CD14-positive monocyte (primary cell): ENCODE measurements around the gene NTN4. TPM values are rescaled to one million over a fixed set of nuclear protein-coding genes. Genes with fewer than 3 reads are reported as not detected.

Experiments
- DNase-seq, 3 donors: peaks; one replicate each; pipeline ENCODE4 v3.0.0-alpha.2; 2011 to 2022
- H2AFZ ChIP-seq: 2 replicates; pipeline ENCODE4 v1.6.0; 2012; ENCODE audit warnings: mild to moderate bottlenecking, low read depth, low read length, inconsistent platforms; ENCODE audit not compliant: insufficient read depth, poor library complexity, severe bottlenecking
- H3K27ac ChIP-seq, 2 donors: 1 replicate in 1 of 2; 2 replicates in 1 of 2; pipeline ENCODE4 v1.5.1; 2012 to 2013; ENCODE audit warnings: low read length in 2 of 2, control low read depth in 1 of 2, inconsistent platforms in 1 of 2, low read depth in 1 of 2, mild to moderate bottlenecking in 1 of 2
- H3K27me3 ChIP-seq, 2 donors: one replicate each; pipeline versions ENCODE4 v1.6.0 to v1.6.1; 2011 to 2013; ENCODE audit warnings: low read length in 2 of 2; ENCODE audit not compliant: control insufficient read depth in 2 of 2, insufficient read depth in 2 of 2
- H3K36me3 ChIP-seq, 2 donors: replicated peaks in 1 of 2; 1 replicate in 1 of 2; 2 replicates in 1 of 2; pipeline versions ENCODE4 v1.5.1 to v1.6.1; 2012 to 2013; ENCODE audit warnings: low read length in 2 of 2, control low read depth in 1 of 2, inconsistent platforms in 1 of 2, mild to moderate bottlenecking in 1 of 2; ENCODE audit not compliant: insufficient read depth in 2 of 2, control insufficient read depth in 1 of 2
- H3K4me1 ChIP-seq, 2 donors: 1 replicate in 1 of 2; 2 replicates in 1 of 2; pipeline versions ENCODE4 v1.5.1 to v1.6.1; 2012 to 2013; ENCODE audit warnings: low read length in 2 of 2, control low read depth in 1 of 2, inconsistent platforms in 1 of 2, mild to moderate bottlenecking in 1 of 2, moderate library complexity in 1 of 2; ENCODE audit not compliant: insufficient read depth in 2 of 2, control insufficient read depth in 1 of 2
- H3K4me2 ChIP-seq: replicated peaks from 2 replicates; pipeline ENCODE3; 2012; ENCODE audit warnings: low read length, moderate library complexity, mild to moderate bottlenecking; ENCODE audit not compliant: poor library complexity, severe bottlenecking; ENCODE audit errors: extremely low read depth
- H3K4me3 ChIP-seq, 3 experiments: fragments of 200-600 bp in 1 of 3; sonication (generic) in 1 of 3; replicated peaks in 1 of 3; 1 replicate in 2 of 3; 2 replicates in 1 of 3; pipeline ENCODE4 v1.5.1; 2011 to 2013; ENCODE audit warnings: low read length in 3 of 3, mild to moderate bottlenecking in 3 of 3, control low read depth in 2 of 3, low read depth in 2 of 3, inconsistent platforms in 1 of 3, moderate library complexity in 1 of 3
- H3K79me2 ChIP-seq: 2 replicates; pipeline ENCODE4 v1.6.0; 2012; ENCODE audit warnings: mild to moderate bottlenecking, control low read depth, inconsistent platforms, low read length, moderate library complexity; ENCODE audit not compliant: insufficient read depth
- H3K9ac ChIP-seq: 2 replicates; pipeline ENCODE4 v1.6.0; 2017; ENCODE audit warnings: low read length, mild to moderate bottlenecking; ENCODE audit not compliant: insufficient read depth, poor library complexity, severe bottlenecking
- H3K9me3 ChIP-seq, 2 donors: replicated peaks in 1 of 2; 1 replicate in 1 of 2; 2 replicates in 1 of 2; pipeline versions ENCODE4 v1.5.1 to v1.6.1; 2012 to 2013; ENCODE audit warnings: low read length in 2 of 2, control low read depth in 1 of 2; ENCODE audit not compliant: control insufficient read depth in 1 of 2, insufficient read depth in 1 of 2
- H4K20me1 ChIP-seq: 2 replicates; pipeline ENCODE4 v1.6.0; 2012; ENCODE audit warnings: mild to moderate bottlenecking, low read length, control low read depth, moderate library complexity; ENCODE audit not compliant: insufficient read depth
- H3K27ac Mint-ChIP-seq, 7 donors: one replicate each; pipeline ENCODE4 v1.8.0; 2020; ENCODE audit warnings: mild to moderate bottlenecking in 7 of 7, mixed read lengths in 7 of 7, moderate library complexity in 6 of 7, inconsistent platforms in 2 of 7
- H3K27me3 Mint-ChIP-seq, 3 donors: one replicate each; pipeline ENCODE4 v1.8.0; 2021 to 2022; ENCODE audit warnings: low read depth in 3 of 3, mild to moderate bottlenecking in 3 of 3, mixed read lengths in 3 of 3, moderate library complexity in 3 of 3, inconsistent platforms in 1 of 3
- H3K36me3 Mint-ChIP-seq, 2 donors: one replicate each; pipeline ENCODE4 v1.8.0; 2020; ENCODE audit warnings: mixed read lengths in 2 of 2, inconsistent platforms in 1 of 2, mild to moderate bottlenecking in 1 of 2
- H3K4me1 Mint-ChIP-seq: one replicate; pipeline ENCODE4 v1.8.0; 2020; ENCODE audit warnings: mild to moderate bottlenecking, mixed read lengths
- H3K4me3 Mint-ChIP-seq, 2 donors: one replicate each; pipeline ENCODE4 v1.8.0; 2020; ENCODE audit warnings: mild to moderate bottlenecking in 2 of 2, mixed read lengths in 2 of 2, moderate library complexity in 1 of 2
- H3K9me3 Mint-ChIP-seq, 7 donors: one replicate each; pipeline ENCODE4 v1.8.0; 2020 to 2022; ENCODE audit warnings: mixed read lengths in 7 of 7, mild to moderate bottlenecking in 6 of 7, moderate library complexity in 6 of 7, inconsistent platforms in 2 of 7
- WGBS: methylation state at CpG from one replicate; pipeline ENCODE4 v1.1.5; 2013; ENCODE audit warnings: missing lambda C conversion rate; ENCODE audit not compliant: insufficient coverage; 5-methylcytosine and 5-hydroxymethylcytosine counted together
- intact Hi-C, 2 donors: fragments of 100-400 bp; cut with micrococcal nuclease; formaldehyde crosslinking; loops; one replicate each; pipeline versions ENCODE4 v1.15.0 to v1.15.1; 2023
- polyA plus RNA-seq, 3 donors: library from polyadenylated mRNA; depleted of rRNA in 1 of 3; unstranded in 2 of 3; stranded (reverse) in 1 of 3; fragments of 300-500 nt in 2 of 3; fragments of >200 nt in 1 of 3; fragmentation: Illumina TruSeq in 2 of 3; gene quantifications; 1 replicate in 2 of 3; 2 replicates in 1 of 3; pipeline ENCODE4 v1.2.3, GENCODE V29; 2012 to 2021
- TF ChIP-seq, protein P1 (sequence below): fragments of 200-600 bp; IDR thresholded peaks from one replicate; pipeline ENCODE4 v1.8.0; 2022; ENCODE audit warnings: antibody characterized with exemption, mild to moderate bottlenecking

The NTN4 gene
- polyA plus RNA-seq, 3 donors, result not detected

- H4K20me1 ChIP-seq, result no peaks in the 10 kb centered on the region
- 33% methylated on average over 1 of the region's 2 CpGs for WGBS
- no peaks in the 10 kb centered on the region for H3K9me3 Mint-ChIP-seq
- H3K4me2 ChIP-seq, result no peak overlapping the region
- H3K4me3 ChIP-seq, result no peak overlapping the region
- H2AFZ ChIP-seq, result no peak overlapping the region
- H3K36me3 ChIP-seq, result no peaks in the 10 kb centered on the region
- no peaks in the 10 kb centered on the region for H3K36me3 Mint-ChIP-seq
- no peaks in the 10 kb centered on the region for H3K9me3 ChIP-seq
- intact Hi-C loops, result no loop called here
- H3K4me1 Mint-ChIP-seq, result no peaks in the 10 kb centered on the region
- no peak overlapping the region for H3K4me3 Mint-ChIP-seq
- no peak overlapping the region for H3K27ac ChIP-seq
- H3K79me2 ChIP-seq, result no peaks in the 10 kb centered on the region
- no peak overlapping the region for H3K27ac Mint-ChIP-seq
- TF ChIP-seq, protein P1, sequence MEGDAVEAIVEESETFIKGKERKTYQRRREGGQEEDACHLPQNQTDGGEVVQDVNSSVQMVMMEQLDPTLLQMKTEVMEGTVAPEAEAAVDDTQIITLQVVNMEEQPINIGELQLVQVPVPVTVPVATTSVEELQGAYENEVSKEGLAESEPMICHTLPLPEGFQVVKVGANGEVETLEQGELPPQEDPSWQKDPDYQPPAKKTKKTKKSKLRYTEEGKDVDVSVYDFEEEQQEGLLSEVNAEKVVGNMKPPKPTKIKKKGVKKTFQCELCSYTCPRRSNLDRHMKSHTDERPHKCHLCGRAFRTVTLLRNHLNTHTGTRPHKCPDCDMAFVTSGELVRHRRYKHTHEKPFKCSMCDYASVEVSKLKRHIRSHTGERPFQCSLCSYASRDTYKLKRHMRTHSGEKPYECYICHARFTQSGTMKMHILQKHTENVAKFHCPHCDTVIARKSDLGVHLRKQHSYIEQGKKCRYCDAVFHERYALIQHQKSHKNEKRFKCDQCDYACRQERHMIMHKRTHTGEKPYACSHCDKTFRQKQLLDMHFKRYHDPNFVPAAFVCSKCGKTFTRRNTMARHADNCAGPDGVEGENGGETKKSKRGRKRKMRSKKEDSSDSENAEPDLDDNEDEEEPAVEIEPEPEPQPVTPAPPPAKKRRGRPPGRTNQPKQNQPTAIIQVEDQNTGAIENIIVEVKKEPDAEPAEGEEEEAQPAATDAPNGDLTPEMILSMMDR, result no peak
- peaks cover 4 to 18% (median 4%) of the 10 kb centered on the region in 3 donors for H3K27me3 Mint-ChIP-seq
- H3K4me1 ChIP-seq, result no peaks in the 10 kb centered on the region
- no peak overlapping the region for H3K9ac ChIP-seq
- DNase-seq, result no peak
- H3K27me3 ChIP-seq, result no peaks in the 10 kb centered on the region
These were observed 81.4 kb downstream of the NTN4 start for GRCh38 chr12:95709152-95709551.

GRCh38 chr12:95705143-95705542 is 85.4 kb downstream of the NTN4 start:
- no peaks in the 10 kb centered on the region for H3K4me1 ChIP-seq
- no peak for DNase-seq
- no peak overlapping the region for H3K9ac ChIP-seq
- H4K20me1 ChIP-seq, result no peaks in the 10 kb centered on the region
- no peak overlapping the region for H3K4me3 ChIP-seq
- no peaks in the 10 kb centered on the region for H3K36me3 Mint-ChIP-seq
- H3K9me3 Mint-ChIP-seq, result no peaks in the 10 kb centered on the region
- intact Hi-C loops, result no loop called here
- no peak overlapping the region for H3K4me2 ChIP-seq
- no peaks in the 10 kb centered on the region for H3K27me3 ChIP-seq
- no peak overlapping the region for H2AFZ ChIP-seq
- H3K9me3 ChIP-seq, result no peaks in the 10 kb centered on the region
- no peaks in the 10 kb centered on the region for H3K4me1 Mint-ChIP-seq
- no peaks in the 10 kb centered on the region for H3K79me2 ChIP-seq
- TF ChIP-seq, protein P1, result no peak
- no peak overlapping the region for H3K27ac Mint-ChIP-seq
- no peaks in the 10 kb centered on the region for H3K36me3 ChIP-seq
- H3K4me3 Mint-ChIP-seq, result no peak overlapping the region
- 93% methylated on average over 2 of the region's 2 CpGs for WGBS
- no peak overlapping the region for H3K27ac ChIP-seq
- H3K27me3 Mint-ChIP-seq, result peaks cover 4 to 15% (median 9%) of the 10 kb centered on the region in 3 donors
